H1 (cell line): Measurements from ENCODE around the gene GRK3. TPM values are rescaled to one million over a fixed set of nuclear protein-coding genes. Genes with fewer than 3 reads are reported as not detected.

Experiments
- HDAC2 ChIP-seq, 2 experiments: fragments of 300-600 bp in 1 of 2; sonication (generic) in 1 of 2; IDR thresholded peaks; 2 replicates each; pipeline ENCODE4 v1.6.1; 2011 to 2012; ENCODE audit warnings: low read depth in 2 of 2, low read length in 2 of 2, mild to moderate bottlenecking in 2 of 2, moderate library complexity in 2 of 2, borderline replicate concordance in 1 of 2, inconsistent platforms in 1 of 2
- KDM4A ChIP-seq: IDR thresholded peaks from one replicate; pipeline ENCODE4 v1.7.1; 2012; ENCODE audit warnings: low read depth, mild to moderate bottlenecking, moderate library complexity, low read length, inconsistent platforms; ENCODE audit not compliant: severe bottlenecking
- POLR2AphosphoS5 ChIP-seq: IDR thresholded peaks from 2 replicates; pipeline ENCODE4 v1.6.1; 2011; ENCODE audit warnings: low read depth, low read length
- polyA plus RNA-seq, 7 experiments: library from polyadenylated mRNA; depleted of rRNA in 3 of 7; stranded (reverse) in 5 of 7; unstranded in 2 of 7; fragments of >200 nt in 5 of 7; fragments of 200-250 nt in 2 of 7; gene quantifications; 1 replicate in 5 of 7; 2 replicates in 1 of 7; 4 replicates in 1 of 7; pipeline versions ENCODE4 v1.2.1 to v1.2.3, GENCODE V29; 2011 to 2013; ENCODE audit warnings: missing spikeins in 2 of 7, mixed read lengths in 2 of 7
- total RNA-seq: library from RNA; stranded (reverse); fragmentation: NEBNext Ultra II Directional; extraction: Animal tissue kit (Norgen Biotek cat#: 25700); gene quantifications from 2 replicates; pipeline ENCODE4 v1.2.1, GENCODE V29; 2021

The GRK3 gene
- total and polyA plus RNA-seq, 2 of the 8 experiments (the other 6 are each of a cell fraction or from before 2014, with no cell fraction given) = 7.5 to 35.3 TPM

- TF ChIP-seq HDAC2 (IDR thresholded peaks at IDR 0.05; ENCODE audit: borderline replicate concordance in 1 of 2, low read depth in 2 of 2, low read length in 2 of 2) = no peak
- TF ChIP-seq KDM4A = no peak
- TF ChIP-seq POLR2AphosphoS5 = no peak
These were observed 185.1 kb downstream of the GRK3 start (continued) for GRCh38 chr22:25749420-25750169.
